B cell (primary cell): Measurements from ENCODE around the gene C14orf119. TPM values are rescaled to one million over a fixed set of nuclear protein-coding genes. Genes with fewer than 3 reads are reported as not detected.
A peak's percentile ranks its signal among the peaks of the same experiment; 100 is the strongest.

Experiments used
- ATAC-seq: fragments of 200-7000 bp; cut with Tn5 transposase; one replicate; pipeline ENCODE4 v1.10.0; 2021; ENCODE audit warnings: low read depth, mild to moderate bottlenecking, moderate number of reproducible peaks, moderate library complexity
- CTCF ChIA-PET: fragments of 350-600 bp; sonication (Branson Sonifier 250); formaldehyde crosslinking; loops from one replicate; lab custom pipeline; 2021; ENCODE audit warnings: antibody characterized with exemption, inconsistent platforms; lab: Charles Lee
- POLR2A ChIA-PET: fragments of 350-600 bp; sonication (Branson Sonifier 250); formaldehyde crosslinking; loops from one replicate; lab custom pipeline; 2021; ENCODE audit warnings: antibody characterized with exemption; lab: Charles Lee
- DNase-seq: peaks from one replicate; pipeline ENCODE4 v3.0.0; 2013
- H2AFZ ChIP-seq: 2 replicates; pipeline ENCODE4 v1.6.1; 2012; ENCODE audit warnings: mild to moderate bottlenecking, low read depth, low read length; ENCODE audit not compliant: insufficient read depth, poor library complexity, severe bottlenecking
- H3K27ac ChIP-seq, 2 donors: 1 replicate in 1 of 2; 2 replicates in 1 of 2; pipeline ENCODE4 v1.5.1; 2012 to 2013; ENCODE audit warnings: low read length in 2 of 2, mild to moderate bottlenecking in 2 of 2, moderate library complexity in 1 of 2
- H3K27me3 ChIP-seq, 4 experiments: fragments of 200-600 bp in 1 of 4; sonication (generic) in 1 of 4; replicated peaks in 1 of 4; 1 replicate in 2 of 4; 2 replicates in 2 of 4; pipeline versions ENCODE4 v1.6.1 to v1.7.0; 2013 to 2016; ENCODE audit warnings: low read length in 3 of 4, mild to moderate bottlenecking in 2 of 4, mixed read lengths in 1 of 4, moderate library complexity in 1 of 4; ENCODE audit not compliant: insufficient read depth in 4 of 4, control insufficient read depth in 3 of 4; ENCODE audit errors: control extremely low read depth in 1 of 4
- H3K36me3 ChIP-seq, 2 experiments: replicated peaks in 1 of 2; 1 replicate in 1 of 2; 2 replicates in 1 of 2; pipeline versions ENCODE4 v1.6.1 to v1.7.1; 2013; ENCODE audit warnings: low read length in 1 of 2; ENCODE audit not compliant: insufficient read depth in 2 of 2, control insufficient read depth in 1 of 2; ENCODE audit errors: control extremely low read depth in 1 of 2, extremely low read depth in 1 of 2
- H3K4me1 ChIP-seq, 2 donors: fragments of 200-600 bp in 1 of 2; sonication (generic) in 1 of 2; 1 replicate in 1 of 2; 2 replicates in 1 of 2; pipeline versions ENCODE4 v1.5.1 to v1.6.1; 2013 to 2017; ENCODE audit warnings: low read length in 2 of 2; ENCODE audit not compliant: control insufficient read depth in 2 of 2, insufficient read depth in 2 of 2
- H3K4me2 ChIP-seq: replicated peaks from 2 replicates; pipeline ENCODE3; 2012; ENCODE audit warnings: mild to moderate bottlenecking, low read depth, low read length; ENCODE audit not compliant: poor library complexity, severe bottlenecking
- H3K4me3 ChIP-seq, 5 experiments: fragments of 200-600 bp in 1 of 5; sonication (generic) in 1 of 5; 1 replicate in 3 of 5; 2 replicates in 2 of 5; pipeline versions ENCODE4 v1.5.1 to v1.7.0; 2011 to 2016; ENCODE audit warnings: low read length in 4 of 5, mild to moderate bottlenecking in 4 of 5, low read depth in 2 of 5, control low read depth in 1 of 5, moderate library complexity in 1 of 5; ENCODE audit not compliant: insufficient read depth in 1 of 5; ENCODE audit errors: control extremely low read depth in 1 of 5, extremely low read depth in 1 of 5
- H3K79me2 ChIP-seq: fragments of 200-600 bp; sonication (generic); one replicate; pipeline ENCODE4 v1.6.0; 2016; ENCODE audit warnings: low read length; ENCODE audit not compliant: control insufficient read depth, insufficient read depth
- H3K9ac ChIP-seq: fragments of 200-600 bp; sonication (generic); 2 replicates; pipeline ENCODE4 v1.6.1; 2017; ENCODE audit warnings: mild to moderate bottlenecking, low read length, moderate library complexity
- H3K9me3 ChIP-seq, 3 donors: one replicate each; pipeline versions ENCODE4 v1.6.1 to v1.7.1; 2013; ENCODE audit warnings: low read length in 2 of 3; ENCODE audit not compliant: control insufficient read depth in 2 of 3, insufficient read depth in 1 of 3; ENCODE audit errors: control extremely low read depth in 1 of 3
- H4K20me1 ChIP-seq: 2 replicates; pipeline ENCODE4 v1.6.0; 2012; ENCODE audit warnings: mild to moderate bottlenecking, low read length; ENCODE audit not compliant: insufficient read depth, control insufficient read depth, poor library complexity, severe bottlenecking
- H3K27ac Mint-ChIP-seq: one replicate; pipeline ENCODE4 v1.8.0; 2021; ENCODE audit warnings: mixed read lengths
- H3K27me3 Mint-ChIP-seq: one replicate; pipeline ENCODE4 v1.8.0; 2021; ENCODE audit warnings: mixed read lengths
- H3K4me1 Mint-ChIP-seq: one replicate; pipeline ENCODE4 v1.8.0; 2021; ENCODE audit warnings: mixed read lengths
- H3K4me3 Mint-ChIP-seq: one replicate; pipeline ENCODE4 v1.8.0; 2021; ENCODE audit warnings: mixed read lengths
- H3K9me3 Mint-ChIP-seq: one replicate; pipeline ENCODE4 v1.8.0; 2022; ENCODE audit warnings: mixed read lengths; ENCODE audit not compliant: insufficient read depth
- CTCF ChIP-seq: fragments of 200-600 bp; IDR thresholded peaks from one replicate; pipeline ENCODE4 v1.8.0; 2022; ENCODE audit warnings: antibody characterized with exemption, mild to moderate bottlenecking
- EZH2 ChIP-seq: IDR thresholded peaks from 2 replicates; pipeline ENCODE4 v1.6.1; 2012; ENCODE audit warnings: borderline replicate concordance, low read depth, mild to moderate bottlenecking, moderate library complexity, low read length; ENCODE audit not compliant: insufficient read depth, poor library complexity, severe bottlenecking
- WGBS: methylation state at CpG from one replicate; pipeline ENCODE4 v1.1.5; 2013; ENCODE audit warnings: missing lambda C conversion rate; ENCODE audit not compliant: insufficient coverage; 5-methylcytosine and 5-hydroxymethylcytosine counted together
- intact Hi-C: fragments of 100-400 bp; cut with micrococcal nuclease; formaldehyde crosslinking; loops from one replicate; pipeline ENCODE4 v1.10.0; 2022
- polyA plus RNA-seq: library from polyadenylated mRNA; depleted of rRNA; stranded (reverse); fragments of >200 nt; gene quantifications from 2 replicates; pipeline ENCODE4 v1.2.3, GENCODE V29; 2012
- total RNA-seq, 2 donors: library from RNA; stranded (reverse); fragments of 120-200 nt in 1 of 2; gene quantifications; 1 replicate in 1 of 2; 2 replicates in 1 of 2; pipeline versions ENCODE4 v1.2.3 to v1.2.4, GENCODE V29; 2013 to 2022

Gene C14orf119
- total and polyA plus RNA-seq, 2 donors (not counting 1 experiment from before 2014, with no cell fraction given), result 12.2 to 30.6 TPM

- H3K36me3 ChIP-seq, result peaks cover 4 to 64% of the 10 kb centered on the region in 2 experiments
- ChIA-PET POLR2A (interaction anchor here (0.5 to 1.1 kb wide), 4 partner anchors 10 to 252 kb away, joined by 3 to 8 read pairs (median 5); partner anchors contain the start of genes ACIN1, C14orf119 and PABPN1), CTCF (interaction anchor here (0.7 to 19.1 kb wide), 53 partner anchors 9 to 695 kb away, joined by 3 to 1134 read pairs (median 3); partner anchors contain the start of genes ACIN1, AJUBA, C14orf119 and PPP1R3E)
- peak overlapping the region; percentile 10 to 28 for H3K27ac ChIP-seq
- H3K4me3 Mint-ChIP-seq, result no peak overlapping the region
- no peak overlapping the region for H3K4me3 ChIP-seq
- ATAC-seq (peak; percentile 85), DNase-seq (peak; percentile 87)
- H3K9me3 ChIP-seq, result no peaks in the 10 kb centered on the region
- H3K27me3 Mint-ChIP-seq, result no peaks in the 10 kb centered on the region
- H3K27me3 ChIP-seq, result no peaks in the 10 kb centered on the region
- intact Hi-C loops, result loop anchor here (1.0 kb wide), 2 partner anchors 13 to 118 kb away; no protein-coding TSS in a partner anchor
- 30% methylated on average over 7 of the region's 8 CpGs for WGBS
- no peaks in the 10 kb centered on the region for H3K9me3 Mint-ChIP-seq
- H3K4me1 ChIP-seq, result peaks cover 21 to 41% of the 10 kb centered on the region in 2 donors
- peaks cover 50% of the 10 kb centered on the region for H3K79me2 ChIP-seq
- no peak overlapping the region for H3K4me2 ChIP-seq
- no peak overlapping the region for H3K9ac ChIP-seq
- H4K20me1 ChIP-seq, result peaks cover 47% of the 10 kb centered on the region
- peaks cover 38% of the 10 kb centered on the region for H3K4me1 Mint-ChIP-seq
- H2AFZ ChIP-seq, result no peak overlapping the region
- TF ChIP-seq CTCF (peak; percentile 99), EZH2 (no peak)
- peak overlapping the region; percentile 83 for H3K27ac Mint-ChIP-seq
Measured at GRCh38 chr14:23068789-23069412, 26.4 kb upstream of the C14orf119 start.

DNA sequence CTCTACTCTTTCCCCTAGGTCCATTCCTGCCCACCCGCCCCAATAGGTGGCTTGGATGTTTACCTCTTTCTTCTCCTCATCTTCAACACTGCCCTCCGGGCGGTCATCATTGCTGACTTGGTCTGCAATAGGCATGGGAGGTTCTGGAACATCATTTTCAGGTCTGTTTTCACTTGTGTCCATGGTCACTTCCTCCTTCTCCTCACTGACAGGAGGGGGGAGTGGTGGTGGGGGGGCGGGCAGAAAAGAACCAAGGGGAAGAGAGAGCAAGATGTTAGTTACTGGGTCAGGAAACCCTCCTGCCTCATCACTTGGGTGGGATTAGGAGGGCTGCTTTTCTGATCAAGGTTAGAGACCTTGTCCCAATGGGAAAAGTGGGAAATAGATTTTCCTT lies 25.9 kb upstream of the C14orf119 start:
- no peak overlapping the region for H3K9ac ChIP-seq
- H3K4me1 ChIP-seq, result peaks cover 21 to 41% of the 10 kb centered on the region in 2 donors
- Mint-ChIP-seq H3K4me3 (no peak overlapping the region), H3K27ac (peak overlapping the region; percentile 83), H3K4me1 (peaks cover 38% of the 10 kb centered on the region), H3K27me3 (no peaks in the 10 kb centered on the region), H3K9me3 (no peaks in the 10 kb centered on the region)
- peaks cover 47% of the 10 kb centered on the region for H3K79me2 ChIP-seq
- ChIA-PET POLR2A (interaction anchor here (0.5 to 1.1 kb wide), 2 partner anchors 91 to 252 kb away, joined by 3 to 8 read pairs; partner anchors contain the start of gene PABPN1), CTCF (interaction anchor here (0.7 to 19.1 kb wide), 45 partner anchors 8 to 695 kb away, joined by 3 to 1134 read pairs (median 4); partner anchors contain the start of genes ACIN1, AJUBA, C14orf119 and PPP1R3E)
- no CpG with 5 or more reads among the region's 4 CpGs for WGBS
- TF ChIP-seq EZH2 (no peak), CTCF (no peak)
- H3K27ac ChIP-seq, result peak overlapping the region in 1 of 2 donors; percentile 28
- ATAC-seq (no peak), DNase-seq (no peak)
- peaks cover 45% of the 10 kb centered on the region for H4K20me1 ChIP-seq
- H3K9me3 ChIP-seq, result no peaks in the 10 kb centered on the region
- H2AFZ ChIP-seq, result no peak overlapping the region
- H3K4me2 ChIP-seq, result no peak overlapping the region
- peaks cover 4 to 64% of the 10 kb centered on the region in 2 experiments for H3K36me3 ChIP-seq
- H3K27me3 ChIP-seq, result no peaks in the 10 kb centered on the region
- no peak overlapping the region for H3K4me3 ChIP-seq
- intact Hi-C loops, result loop anchor here (1.0 kb wide), 2 partner anchors 13 to 118 kb away; no protein-coding TSS in a partner anchor
